Mucosa of stomach (tissue), 1 donor: ENCODE data around the gene TMEM97.

Source experiments
- H3K27me3 ChIP-seq: one replicate; pipeline ENCODE4 v1.7.0; 2013; ENCODE audit warnings: mild to moderate bottlenecking, low read length; ENCODE audit not compliant: control insufficient read depth, insufficient read depth
- H3K36me3 ChIP-seq: one replicate; pipeline ENCODE4 v1.7.0; 2013; ENCODE audit warnings: low read length; ENCODE audit not compliant: control insufficient read depth, insufficient read depth
- H3K4me1 ChIP-seq: one replicate; pipeline ENCODE4 v1.7.0; 2013; ENCODE audit warnings: mild to moderate bottlenecking, low read length; ENCODE audit not compliant: control insufficient read depth, insufficient read depth
- H3K4me3 ChIP-seq: one replicate; pipeline ENCODE4 v1.7.0; 2013; ENCODE audit warnings: low read length
- H3K9ac ChIP-seq: one replicate; pipeline ENCODE4 v1.7.0; 2013; ENCODE audit warnings: mild to moderate bottlenecking, low read length, moderate library complexity
- H3K9me3 ChIP-seq: one replicate; pipeline ENCODE4 v1.7.0; 2013; ENCODE audit warnings: mild to moderate bottlenecking, low read length, moderate library complexity; ENCODE audit not compliant: control insufficient read depth
- donor health status: Pancreatic carcinoma.

TMEM97 gene

DNA sequence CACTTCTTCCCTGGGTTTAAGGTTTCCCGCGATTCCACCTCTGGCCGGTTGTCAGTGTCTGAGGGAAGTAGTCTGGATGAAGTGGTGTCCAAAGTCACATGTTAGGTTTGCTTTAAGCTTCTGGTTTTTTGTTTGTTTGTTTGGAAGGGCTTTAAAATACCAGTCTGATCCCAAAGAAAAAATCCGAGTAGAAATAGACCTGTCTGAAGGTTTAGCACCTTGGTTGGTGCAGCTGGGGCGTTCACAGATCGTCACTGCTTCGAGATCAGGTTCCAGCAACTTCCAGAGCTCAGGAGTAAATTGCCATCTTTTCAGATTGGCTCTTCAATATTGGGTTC lies 567 bp downstream of the TMEM97 start:
- peaks cover 36% of the 10 kb centered on the region for H3K4me1 ChIP-seq
- peak overlapping the region; percentile 21 for H3K4me3 ChIP-seq
- no peaks in the 10 kb centered on the region for H3K9me3 ChIP-seq
- no peaks in the 10 kb centered on the region for H3K27me3 ChIP-seq
- no peaks in the 10 kb centered on the region for H3K36me3 ChIP-seq
- peak overlapping the region; percentile 45 for H3K9ac ChIP-seq

DNA sequence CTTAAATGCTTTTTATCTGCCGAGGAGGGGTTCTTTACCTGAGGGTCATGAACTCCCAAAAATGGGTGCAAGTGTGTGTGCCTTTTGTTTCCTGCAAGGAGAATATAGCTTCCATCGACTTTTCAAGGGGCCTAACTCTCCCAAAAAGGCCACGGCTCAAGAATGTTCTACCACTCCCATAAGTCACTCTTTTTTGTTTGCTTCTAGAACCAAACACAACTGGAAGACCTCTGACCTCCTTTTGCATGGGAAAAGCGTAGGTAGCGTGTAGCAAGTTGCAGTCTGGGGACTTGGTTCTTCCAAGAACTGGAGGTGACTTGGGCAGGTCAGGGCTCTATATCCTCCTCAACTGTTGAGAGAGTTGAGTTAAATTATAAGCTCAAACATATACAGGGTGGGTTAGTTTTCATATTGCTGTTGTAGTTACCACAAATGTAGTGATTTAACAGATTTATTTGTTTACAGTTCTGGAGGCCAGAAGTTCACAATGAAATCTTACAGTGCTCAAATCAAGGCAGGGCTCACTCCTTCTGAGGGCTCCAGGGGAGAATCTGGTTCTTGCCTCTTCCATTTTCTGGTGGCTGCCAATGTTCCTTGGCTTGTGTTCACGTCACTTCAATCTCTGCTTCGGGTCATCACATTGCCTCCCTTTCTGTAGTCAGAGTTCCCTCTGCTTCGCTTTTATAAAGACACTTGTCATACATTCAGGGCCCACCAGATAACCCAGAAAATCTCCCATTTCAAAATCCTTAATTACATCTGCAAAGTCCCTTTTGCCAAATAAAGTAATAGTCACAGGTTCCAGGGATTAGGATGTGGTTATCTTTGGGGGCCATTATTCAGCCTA lies 1.4 kb downstream of the TMEM97 start:
- Histone ChIP-seq H3K9me3 (no peaks in the 10 kb centered on the region), H3K9ac (no peak overlapping the region), H3K4me1 (peaks cover 45% of the 10 kb centered on the region), H3K27me3 (no peaks in the 10 kb centered on the region), H3K4me3 (no peak overlapping the region), H3K36me3 (no peaks in the 10 kb centered on the region)

DNA sequence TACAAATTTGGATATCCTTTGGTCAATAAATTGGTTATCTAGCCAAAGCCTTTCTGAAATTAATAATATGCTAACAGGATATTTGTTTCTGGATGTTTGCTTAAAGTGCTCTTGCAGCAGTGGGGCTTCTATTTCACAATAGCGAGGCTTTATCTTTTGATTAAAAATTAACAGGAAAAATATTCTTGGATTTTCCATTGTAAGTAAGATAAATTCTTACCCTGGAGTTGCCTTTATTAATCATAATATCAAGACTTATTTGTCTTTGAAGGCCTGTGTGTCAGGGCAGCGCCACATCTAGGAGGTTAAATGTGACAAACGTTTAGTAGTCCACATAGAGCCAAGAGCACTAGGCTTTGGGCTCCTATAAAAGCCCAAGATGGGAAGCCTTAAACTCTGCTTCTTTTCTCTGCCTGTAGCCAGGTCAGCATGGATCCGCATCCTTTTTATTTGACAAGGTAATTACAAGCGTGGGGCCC lies 5.3 kb downstream of the TMEM97 start:
- Histone ChIP-seq H3K9ac (peak overlapping the region; percentile 29), H3K9me3 (no peaks in the 10 kb centered on the region), H3K36me3 (peaks cover 4% of the 10 kb centered on the region), H3K27me3 (no peaks in the 10 kb centered on the region), H3K4me3 (no peak overlapping the region), H3K4me1 (peaks cover 49% of the 10 kb centered on the region)

DNA sequence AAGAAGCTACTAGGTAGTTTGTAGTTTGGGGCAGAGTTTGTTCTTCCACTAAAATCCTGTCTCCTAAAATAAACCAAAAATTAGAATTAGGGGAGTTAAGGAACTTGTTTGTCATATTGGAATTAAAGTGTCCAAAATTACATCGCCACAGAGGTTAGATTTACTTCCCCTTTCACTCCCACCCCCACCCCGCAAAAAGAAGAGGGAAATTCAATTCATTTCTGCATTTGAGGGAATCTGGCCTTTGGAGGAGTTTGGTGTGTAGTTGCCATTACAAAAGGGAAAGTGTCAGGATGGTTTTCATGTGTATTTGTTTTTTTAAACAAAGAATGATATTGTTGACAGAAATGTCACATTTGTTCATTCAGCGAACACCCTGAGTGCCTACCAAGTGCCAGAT lies 5.8 kb downstream of the TMEM97 start:
- H3K27me3 ChIP-seq, result no peaks in the 10 kb centered on the region
- peak overlapping the region; percentile 29 for H3K9ac ChIP-seq
- H3K9me3 ChIP-seq, result no peaks in the 10 kb centered on the region
- no peak overlapping the region for H3K4me3 ChIP-seq
- H3K36me3 ChIP-seq, result peaks cover 4% of the 10 kb centered on the region
- peaks cover 49% of the 10 kb centered on the region for H3K4me1 ChIP-seq

DNA sequence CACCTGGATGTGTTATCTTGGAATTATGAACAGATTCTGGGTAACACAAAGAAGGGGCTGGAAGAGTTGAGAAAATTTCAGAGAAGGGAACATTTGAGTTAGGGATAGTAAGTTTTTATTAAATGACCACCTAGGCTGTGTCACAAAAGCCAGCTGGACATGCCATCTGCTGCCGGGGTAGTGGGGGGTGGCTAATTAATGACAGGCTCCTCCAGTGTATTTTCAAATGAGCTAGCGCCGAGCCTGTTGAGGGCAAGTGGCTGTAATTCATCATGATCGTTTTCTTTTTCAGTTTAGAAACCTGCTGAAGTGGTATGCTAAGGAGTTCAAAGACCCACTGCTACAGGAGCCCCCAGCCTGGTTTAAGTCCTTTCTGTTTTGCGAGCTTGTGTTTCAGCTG lies 6.2 kb downstream of the TMEM97 start:
- Histone ChIP-seq H3K27me3 (no peaks in the 10 kb centered on the region), H3K9me3 (no peaks in the 10 kb centered on the region), H3K4me1 (peaks cover 45% of the 10 kb centered on the region), H3K36me3 (peaks cover 4% of the 10 kb centered on the region), H3K4me3 (no peak overlapping the region), H3K9ac (no peak overlapping the region)

DNA sequence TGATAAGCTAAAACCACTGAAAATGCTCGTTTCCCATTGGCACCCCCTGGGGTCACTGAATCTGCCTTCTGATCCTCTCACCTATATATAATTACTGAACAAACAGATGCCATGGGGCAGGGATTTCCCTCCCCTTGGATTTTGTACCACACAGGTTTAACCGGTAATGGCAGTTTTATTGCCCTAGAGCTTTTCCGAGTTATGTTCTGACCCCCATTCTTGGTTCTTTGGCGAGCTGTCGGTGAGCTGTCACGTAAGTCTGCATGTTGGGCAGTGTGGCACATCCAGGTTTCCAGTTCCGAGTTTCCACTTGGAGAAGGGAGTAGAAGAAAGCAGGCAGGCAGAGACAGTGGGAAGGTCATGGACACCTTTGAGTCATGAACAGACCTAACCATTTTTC lies 7.1 kb downstream of the TMEM97 start:
- Histone ChIP-seq H3K4me1 (peaks cover 38% of the 10 kb centered on the region), H3K4me3 (no peak overlapping the region), H3K36me3 (peaks cover 8% of the 10 kb centered on the region), H3K9me3 (no peaks in the 10 kb centered on the region), H3K27me3 (no peaks in the 10 kb centered on the region), H3K9ac (no peak overlapping the region)

DNA sequence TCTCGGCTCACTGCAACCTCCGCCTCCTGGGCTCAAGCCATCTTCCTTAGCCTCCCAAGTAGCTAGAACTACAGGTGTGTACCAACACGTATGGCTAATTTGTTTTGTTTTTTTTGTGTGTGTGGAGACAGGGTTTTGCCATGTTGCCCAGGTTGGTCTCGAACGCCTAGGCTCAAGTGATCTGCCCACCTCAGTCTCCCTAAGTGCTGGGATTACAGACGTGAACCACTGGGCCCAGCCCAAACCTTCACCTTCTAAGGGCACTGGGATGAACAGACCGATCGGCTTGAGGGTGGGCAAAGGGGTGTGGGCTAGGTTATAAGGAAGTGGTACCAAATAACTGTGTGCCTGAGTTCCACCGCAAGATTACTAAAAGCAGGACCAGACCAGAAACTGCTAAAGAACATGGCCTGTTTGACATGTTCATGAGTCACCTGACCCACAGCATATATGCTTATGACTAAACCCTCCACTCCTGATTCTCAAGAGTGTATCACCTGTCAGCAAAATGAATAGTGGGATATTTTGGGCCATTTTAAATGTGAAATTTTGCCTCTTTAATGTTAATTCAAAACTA lies 8.1 kb downstream of the TMEM97 start:
- Histone ChIP-seq H3K4me3 (no peak overlapping the region), H3K36me3 (peaks cover 17% of the 10 kb centered on the region)

DNA sequence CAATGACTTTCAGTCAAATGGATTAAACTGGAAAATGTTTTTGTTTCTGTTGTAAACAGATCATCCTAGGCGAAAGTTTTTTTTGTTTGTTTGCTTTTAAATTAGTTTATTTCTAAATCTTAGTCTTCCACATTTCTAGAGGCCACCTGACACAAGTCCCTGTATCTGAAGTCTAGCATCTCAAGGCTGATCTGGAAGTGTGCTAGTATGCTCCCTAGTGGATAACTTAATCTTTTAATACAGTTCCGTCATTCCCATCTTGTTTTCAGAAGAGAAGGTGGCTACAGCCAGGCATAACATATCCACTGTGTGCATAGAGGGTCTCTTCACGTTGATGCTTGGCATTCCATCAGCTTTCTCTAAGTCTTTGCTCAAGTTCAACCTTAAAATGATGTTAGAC lies 8.7 kb downstream of the TMEM97 start:
- no peaks in the 10 kb centered on the region for H3K9me3 ChIP-seq
- no peak overlapping the region for H3K4me3 ChIP-seq
- no peak overlapping the region for H3K9ac ChIP-seq
- H3K36me3 ChIP-seq, result peaks cover 17% of the 10 kb centered on the region
- peaks cover 37% of the 10 kb centered on the region for H3K4me1 ChIP-seq
- H3K27me3 ChIP-seq, result no peaks in the 10 kb centered on the region

More for the DNA sequence above, 8.1 kb downstream of the TMEM97 start:
- H3K4me1 ChIP-seq, result peaks cover 38% of the 10 kb centered on the region
- H3K9ac ChIP-seq, result no peak overlapping the region
- no peaks in the 10 kb centered on the region for H3K9me3 ChIP-seq
- H3K27me3 ChIP-seq, result no peaks in the 10 kb centered on the region

DNA sequence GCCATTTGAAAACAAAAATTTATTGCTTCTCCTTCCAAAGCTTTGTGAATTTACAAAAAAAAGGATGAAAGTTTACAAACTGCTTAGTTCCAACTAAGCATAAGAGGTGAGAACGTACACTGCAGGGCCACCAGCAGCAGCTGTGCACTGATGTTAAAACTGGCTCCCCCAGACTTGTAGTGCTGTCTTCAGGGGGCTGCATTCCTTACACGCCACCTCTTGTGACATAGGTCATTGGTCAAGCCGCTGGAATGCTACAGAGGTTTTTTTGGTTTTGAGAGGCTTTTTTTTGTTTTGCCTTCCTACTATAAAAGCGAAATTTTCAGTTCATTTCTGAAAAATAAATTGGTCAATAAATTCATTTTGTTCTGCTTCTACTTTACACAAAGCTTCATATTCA lies 9.3 kb downstream of the TMEM97 start:
- Histone ChIP-seq H3K27me3 (no peaks in the 10 kb centered on the region), H3K36me3 (peaks cover 17% of the 10 kb centered on the region), H3K4me3 (no peak overlapping the region), H3K9ac (no peak overlapping the region), H3K4me1 (peaks cover 31% of the 10 kb centered on the region), H3K9me3 (no peaks in the 10 kb centered on the region)

DNA sequence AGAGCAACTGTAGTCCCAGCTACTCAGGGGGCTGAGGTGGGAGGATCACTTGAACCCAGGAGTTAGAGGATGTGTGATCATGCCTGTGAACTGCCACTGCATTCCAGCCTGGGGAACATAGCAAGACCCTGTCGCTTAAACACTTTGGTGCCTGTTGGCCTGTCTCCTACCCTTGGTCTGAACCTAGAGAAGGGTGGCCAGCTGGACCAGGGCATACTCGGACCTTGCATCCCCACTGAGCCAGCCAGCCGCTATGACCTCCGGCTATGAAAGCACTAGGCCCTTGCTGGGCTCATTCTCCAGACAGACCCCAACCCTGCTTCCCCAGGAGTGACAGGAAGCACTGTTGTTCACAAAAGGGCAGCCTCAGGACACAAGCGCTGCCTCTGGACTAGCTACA lies 11.7 kb downstream of the TMEM97 start:
- Histone ChIP-seq H3K4me3 (no peak overlapping the region), H3K9ac (no peak overlapping the region), H3K27me3 (no peaks in the 10 kb centered on the region), H3K9me3 (no peaks in the 10 kb centered on the region), H3K4me1 (peaks cover 23% of the 10 kb centered on the region), H3K36me3 (peaks cover 17% of the 10 kb centered on the region)

DNA sequence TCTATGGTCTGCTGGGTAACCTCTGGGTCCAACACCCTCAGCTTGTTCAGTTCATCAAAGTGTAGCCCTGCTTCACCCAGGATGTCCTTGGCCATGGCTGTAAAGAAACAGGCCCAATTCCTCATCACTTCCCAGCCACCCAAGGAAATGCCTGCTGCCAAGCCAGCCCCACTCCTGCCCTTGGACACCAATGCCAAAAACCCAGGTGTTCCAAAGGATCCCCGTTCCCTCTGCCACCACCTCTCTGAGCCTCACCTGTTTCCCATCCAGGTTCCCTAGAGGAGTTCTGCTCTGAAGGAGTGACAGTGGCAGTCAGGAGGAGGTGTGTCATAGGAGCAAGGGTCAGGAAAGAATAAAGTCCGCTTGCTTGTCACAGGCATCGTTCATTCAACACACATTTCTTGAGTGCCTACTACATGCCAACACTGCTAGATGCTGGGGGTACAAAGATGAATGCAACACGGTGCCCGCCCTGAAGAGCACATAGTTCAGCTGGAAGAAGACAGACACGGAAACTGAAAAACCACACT lies 13.0 kb downstream of the TMEM97 start:
- no peak overlapping the region for H3K9ac ChIP-seq
- H3K9me3 ChIP-seq, result no peaks in the 10 kb centered on the region
- H3K4me3 ChIP-seq, result no peak overlapping the region
- H3K4me1 ChIP-seq, result peaks cover 18% of the 10 kb centered on the region
- H3K27me3 ChIP-seq, result no peaks in the 10 kb centered on the region
- H3K36me3 ChIP-seq, result peaks cover 17% of the 10 kb centered on the region

DNA sequence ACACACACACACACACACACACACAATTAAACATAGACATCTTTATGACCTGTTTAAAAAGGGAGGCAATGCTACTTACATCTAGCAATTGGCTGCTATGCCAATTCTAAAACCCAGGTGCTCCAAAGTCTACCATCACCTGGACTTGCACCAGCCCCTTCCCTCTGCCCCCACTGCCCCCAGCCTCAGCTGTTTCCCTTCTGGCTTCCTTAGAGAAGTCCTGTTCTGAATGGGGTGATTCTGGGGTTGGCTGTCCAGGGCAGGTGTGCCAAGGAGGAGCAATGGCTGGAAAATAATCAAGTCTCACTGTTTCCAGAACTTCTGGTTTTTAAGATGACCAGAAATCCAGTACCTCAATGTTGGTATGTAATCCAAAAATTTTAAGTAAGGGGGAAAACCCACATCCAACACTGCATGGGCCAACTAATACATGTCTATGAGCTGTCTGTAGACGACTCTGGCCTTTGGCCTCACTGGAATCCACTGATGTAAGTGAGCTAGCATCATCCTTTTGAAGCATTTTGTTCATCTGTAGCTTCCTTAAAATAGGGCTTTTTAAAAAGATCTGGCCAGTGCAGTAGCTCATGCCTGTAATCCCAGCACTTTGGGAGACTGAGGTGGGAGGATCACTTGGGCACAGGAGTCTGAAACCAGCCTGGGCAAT lies 14.2 kb downstream of the TMEM97 start:
- Histone ChIP-seq H3K4me3 (no peak overlapping the region), H3K9me3 (no peaks in the 10 kb centered on the region), H3K27me3 (no peaks in the 10 kb centered on the region), H3K9ac (no peak overlapping the region), H3K36me3 (peaks cover 16% of the 10 kb centered on the region), H3K4me1 (peaks cover 19% of the 10 kb centered on the region)
